ENCODE data around the gene DIPK1A.
"Not testable (repeated sequence)": the region's sequence is repeated elsewhere in the genome, so short reads cannot be mapped to it uniquely, and the experiment has no call there.

Gene DIPK1A

DNA sequence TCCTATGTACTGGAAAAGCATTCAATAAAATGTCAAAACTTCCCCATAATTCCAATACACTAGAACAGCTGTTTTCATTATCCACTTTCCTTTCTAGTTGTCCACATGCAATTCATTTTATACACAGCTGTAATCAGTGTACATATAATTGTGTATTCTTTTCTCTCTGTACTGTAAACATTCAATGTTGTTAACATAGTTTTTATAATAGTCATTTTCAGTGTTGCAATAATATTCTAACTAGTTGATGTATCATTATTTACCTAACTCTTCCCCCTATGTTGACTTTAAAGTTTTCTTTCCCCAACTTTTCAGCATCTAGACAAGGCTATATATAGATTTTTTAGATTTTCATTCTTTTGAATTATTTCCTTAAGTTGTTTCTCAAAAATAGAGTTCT, 44.4 kb downstream of the DIPK1A start:
- no peak for DNase-seq (ENCODE audit: low spot score)

DNA sequence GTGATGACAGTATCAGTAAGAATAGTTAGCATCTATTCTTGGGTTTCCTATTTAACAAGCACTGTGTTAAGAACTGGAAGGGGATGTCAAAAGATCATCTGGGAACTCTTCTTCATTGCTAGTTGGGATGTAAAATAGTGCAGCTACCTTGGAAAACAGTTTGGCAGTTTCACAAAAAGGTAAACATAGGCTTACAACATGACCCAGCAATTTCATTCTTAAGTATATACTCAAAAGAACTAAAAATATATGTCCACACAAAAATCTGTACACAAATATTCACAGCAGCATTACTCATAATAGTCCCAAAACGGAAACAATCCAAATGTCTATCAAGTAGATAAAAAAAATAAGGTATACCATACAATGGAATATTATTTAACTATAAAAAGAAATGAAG, 45.7 kb downstream of the DIPK1A start:
- no peak for DNase-seq (ENCODE audit: low spot score)

- no peak for DNase-seq (ENCODE audit: low spot score)
Observed at GRCh38 chr1:92913093-92913819, 48.0 kb downstream of the DIPK1A start.

GRCh38 chr1:92910081-92910480, 51.2 kb downstream of the DIPK1A start:
- DNase-seq (ENCODE audit: low spot score) = no peak

GRCh38 chr1:92909321-92909720, 51.9 kb downstream of the DIPK1A start:
- DNase-seq (ENCODE audit: low spot score) = no peak

DNA sequence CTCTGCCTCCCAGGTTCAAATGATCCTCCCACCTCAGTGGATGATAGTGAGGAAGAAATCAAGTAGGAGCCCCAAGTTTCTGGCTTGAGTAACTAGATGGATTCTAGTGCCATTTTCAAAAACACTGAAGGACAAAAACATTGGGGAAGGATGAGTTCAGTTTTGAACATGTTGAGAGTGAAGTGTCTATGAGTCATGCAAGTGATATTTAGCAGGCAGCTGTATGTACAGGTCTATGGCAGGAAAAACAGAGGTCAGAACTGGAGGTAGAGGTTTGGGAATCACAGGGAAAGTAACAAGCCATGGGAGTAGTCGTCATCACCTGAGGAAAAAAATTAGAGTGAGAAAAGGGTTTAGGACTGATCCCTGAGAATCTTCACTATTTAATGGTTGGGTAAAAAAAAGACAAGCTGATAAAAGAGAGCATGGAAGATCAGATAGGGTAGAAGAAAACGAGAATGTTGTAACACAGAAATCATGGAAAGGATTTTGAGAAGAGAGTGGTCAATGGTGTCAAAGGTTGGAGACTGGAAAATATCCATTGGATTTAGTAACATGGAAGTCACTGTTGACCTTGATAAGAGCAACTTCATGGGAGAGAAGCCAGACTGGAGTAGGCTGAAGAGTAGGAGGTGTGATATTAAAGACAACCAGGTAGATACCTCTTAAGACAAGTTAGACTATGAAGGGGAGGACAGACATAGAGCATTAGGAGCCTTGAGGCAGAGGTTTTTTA, 53.1 kb downstream of the DIPK1A start:
- no peak for DNase-seq (ENCODE audit: low spot score)

- no peak for DNase-seq (ENCODE audit: low spot score)
Observed at GRCh38 chr1:92903765-92904164, 57.5 kb downstream of the DIPK1A start.

DNA sequence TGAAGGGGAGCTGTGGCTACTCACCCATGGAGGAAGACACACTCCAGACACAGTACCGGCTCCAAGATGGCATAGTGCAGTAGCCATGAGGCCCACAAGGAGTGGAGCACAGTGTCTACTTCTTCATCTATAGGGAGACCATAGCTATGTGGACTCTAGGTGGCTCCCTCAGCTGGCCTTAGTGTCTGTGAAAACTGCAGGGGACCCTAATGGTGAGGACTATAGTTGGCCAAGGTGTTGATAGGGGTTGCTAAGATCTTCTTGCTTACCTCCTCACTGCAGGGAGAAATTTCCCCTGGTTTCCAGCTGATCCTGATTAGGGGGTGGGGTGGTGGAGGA, 58.9 kb downstream of the DIPK1A start:
- DNase-seq (ENCODE audit: low spot score) = no peak

DNA sequence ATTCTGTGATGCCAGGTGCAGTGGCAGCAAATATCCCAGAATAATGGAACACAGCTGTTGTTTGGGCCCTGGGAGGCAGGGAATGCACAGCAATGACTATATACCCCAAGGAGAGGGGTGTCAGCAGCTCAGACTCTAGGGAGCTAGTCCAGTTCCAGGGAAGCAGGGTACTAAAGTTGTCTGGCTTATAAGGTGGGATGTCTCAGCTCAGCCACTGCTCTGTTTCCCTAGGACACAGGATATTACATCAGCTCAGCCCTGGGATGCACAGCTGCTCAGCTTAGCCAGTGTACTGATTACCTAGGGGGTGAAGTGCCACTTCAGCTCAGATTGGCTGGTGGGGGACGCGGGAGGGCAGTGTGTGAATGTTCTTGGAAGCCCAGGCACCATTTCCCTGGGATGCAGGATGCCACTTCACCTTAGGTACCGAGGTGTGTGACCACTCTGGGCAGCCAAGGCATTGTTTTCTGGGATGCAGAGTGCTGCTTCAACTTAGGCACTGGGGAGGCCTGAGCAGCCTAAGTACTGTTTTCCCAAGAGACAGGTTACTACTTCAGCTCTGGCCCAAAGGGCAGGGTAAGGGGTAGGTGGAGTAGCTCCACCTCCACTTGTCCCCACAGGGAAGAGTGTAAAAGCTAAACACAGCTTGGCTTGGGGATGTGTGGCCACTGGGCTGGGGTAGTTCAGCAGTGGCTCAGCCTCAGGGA, 59.4 kb downstream of the DIPK1A start:
- DNase-seq (ENCODE audit: low spot score) = no peak

- no peak for DNase-seq (ENCODE audit: low spot score)
Observed at GRCh38 chr1:92901126-92901525, 60.1 kb downstream of the DIPK1A start.

- DNase-seq (ENCODE audit: low spot score) = no peak
Observed at GRCh38 chr1:92900539-92900938, 60.7 kb downstream of the DIPK1A start.

DNA sequence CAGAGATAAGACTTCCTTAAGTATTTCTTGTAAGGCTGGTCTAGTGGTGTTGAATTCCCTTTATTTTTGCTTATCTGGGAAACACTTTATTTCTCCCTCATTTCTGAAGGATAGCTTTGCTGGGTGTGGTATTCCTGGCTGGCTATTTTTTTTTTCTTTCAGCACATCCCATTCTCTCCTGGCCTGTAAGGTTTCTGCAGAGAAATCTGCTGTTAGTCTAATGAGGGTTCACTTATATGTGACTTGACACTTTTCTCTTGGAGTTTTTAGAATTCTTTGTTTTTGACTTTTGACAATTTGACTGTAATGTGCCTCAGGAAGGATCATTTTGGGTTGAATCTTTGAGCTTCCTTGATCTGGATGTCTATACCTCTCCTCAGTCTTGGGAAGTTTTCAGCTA, 61.5 kb downstream of the DIPK1A start:
- no peak for DNase-seq (ENCODE audit: low spot score)

GRCh38 chr1:92898053-92898452, 63.2 kb downstream of the DIPK1A start:
- not testable (repeated sequence) for DNase-seq (ENCODE audit: low spot score)

GRCh38 chr1:92887465-92887864, 73.8 kb downstream of the DIPK1A start:
- DNase-seq (ENCODE audit: low spot score) = no peak

- no peak for DNase-seq (ENCODE audit: low spot score)
Observed at GRCh38 chr1:92886886-92887419, 74.3 kb downstream of the DIPK1A start.

- DNase-seq (ENCODE audit: low spot score) = no peak
Observed at GRCh38 chr1:92884195-92884594, 77.1 kb downstream of the DIPK1A start.

DNA sequence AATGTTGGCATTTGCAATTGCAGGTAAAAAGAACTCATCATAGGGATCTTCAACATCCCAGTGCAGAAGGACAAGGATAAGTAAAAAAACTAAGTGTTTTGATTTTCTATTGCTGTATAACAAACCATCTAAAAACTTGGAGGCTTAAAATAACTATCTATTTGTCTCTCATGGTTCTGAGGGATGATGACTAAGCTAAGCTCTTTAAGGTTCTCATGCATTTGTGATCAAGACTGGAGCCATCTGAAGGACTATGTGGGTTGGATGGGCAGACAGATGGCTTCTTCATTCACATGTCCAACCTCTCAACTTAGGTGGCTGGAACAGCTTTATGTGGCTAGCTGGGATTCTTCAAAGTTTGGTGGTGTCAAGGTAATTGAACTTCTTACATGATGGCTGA, 78.0 kb downstream of the DIPK1A start:
- DNase-seq (ENCODE audit: low spot score) = no peak

DNA sequence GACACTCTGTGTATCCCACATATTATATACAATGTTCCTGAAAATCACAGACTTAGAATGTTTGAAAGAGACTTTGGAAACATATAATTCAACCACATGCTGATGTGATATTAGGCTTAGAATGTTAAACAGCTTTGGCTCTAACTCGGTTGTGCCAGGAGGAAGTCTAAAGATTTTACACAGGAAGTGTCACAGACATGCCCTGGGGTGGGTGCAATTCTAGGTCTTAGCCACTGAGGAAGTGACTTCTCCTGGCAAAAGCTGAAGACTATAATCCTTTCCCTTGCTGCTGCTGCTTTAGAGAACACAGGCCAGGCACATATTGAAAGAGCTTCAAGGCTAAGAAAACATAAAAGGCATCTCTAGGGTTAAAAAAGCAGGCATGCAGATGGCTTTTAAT, 78.4 kb downstream of the DIPK1A start:
- no peak for DNase-seq (ENCODE audit: low spot score)

- DNase-seq (ENCODE audit: low spot score) = no peak
Observed at GRCh38 chr1:92881391-92881790, 79.9 kb downstream of the DIPK1A start.

- no peak for DNase-seq (ENCODE audit: low spot score)
Observed at GRCh38 chr1:92879316-92879968, 81.8 kb downstream of the DIPK1A start.

DNA sequence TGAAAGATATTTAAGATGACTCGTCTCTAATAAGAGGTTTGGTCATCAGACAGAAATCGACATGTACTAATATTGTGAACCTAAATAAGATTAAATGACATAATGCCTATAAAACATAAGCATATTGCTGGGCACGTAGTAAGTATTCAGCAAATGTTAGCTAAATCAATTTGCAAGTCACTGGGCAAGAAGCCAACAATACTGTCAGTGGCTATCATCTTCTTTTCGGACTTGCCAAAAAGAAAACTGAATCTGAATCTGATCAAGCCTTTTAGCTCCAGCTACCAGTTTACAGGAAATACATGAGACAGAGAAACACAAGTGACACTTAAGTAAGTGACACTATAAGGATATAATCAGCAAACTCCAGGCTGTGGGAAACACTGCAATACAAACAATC, 83.5 kb downstream of the DIPK1A start:
- DNase-seq (ENCODE audit: low spot score) = no peak

DNA sequence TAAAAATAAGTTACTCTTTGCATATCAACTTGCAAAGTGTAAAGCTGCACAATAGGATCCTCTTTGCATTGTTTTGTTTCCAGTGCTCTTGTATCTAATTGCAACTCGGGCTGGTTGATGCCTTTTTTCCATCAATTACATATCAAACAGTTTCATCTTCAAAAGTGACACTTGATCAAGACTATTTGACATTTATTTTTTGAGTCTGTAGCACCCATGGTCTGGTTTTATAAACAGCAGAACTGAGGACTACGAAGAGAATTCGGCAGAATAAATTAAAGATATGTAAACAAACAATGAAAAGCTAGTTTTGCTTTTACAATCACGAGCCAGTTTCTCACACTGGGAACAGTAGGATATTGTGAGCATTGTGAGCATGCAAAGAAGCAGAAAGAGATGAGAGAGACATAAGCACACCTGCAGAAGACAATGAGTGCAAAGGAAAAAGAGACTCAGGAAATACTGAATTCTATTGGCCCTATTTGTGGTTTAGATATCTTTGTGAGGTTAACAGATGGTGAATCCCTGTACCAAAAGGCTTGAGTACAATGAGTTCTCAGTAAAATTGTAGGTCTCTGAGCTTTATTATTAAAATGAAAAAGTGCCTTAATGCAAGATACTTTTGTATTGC, 84.1 kb downstream of the DIPK1A start:
- DNase-seq (ENCODE audit: low spot score) = no peak
